ENCODE data around the gene LY86. TPM values are rescaled to one million over a fixed set of nuclear protein-coding genes. Genes with fewer than 3 reads are reported as not detected.
"Not testable (repeated sequence)": the region's sequence is repeated elsewhere in the genome, so short reads cannot be mapped to it uniquely, and the experiment has no call there.

The LY86 gene
- total RNA-seq, 1 donor from 2014 or later: not detected

- Mint-ChIP-seq H3K27me3 (ENCODE audit: low read depth) (no peaks in the 10 kb centered on the region), H3K9me3 (peaks cover 26% of the 10 kb centered on the region), H3K4me3 (no peak overlapping the region), H3K4me1 (peaks cover 11% of the 10 kb centered on the region), H3K36me3 (peaks cover 5% of the 10 kb centered on the region), H3K27ac (no peak overlapping the region)
- no peak for TF ChIP-seq CTCF (IDR thresholded peaks at IDR 0.05; ENCODE audit: unreplicated experiment)
- DNase-seq (ENCODE audit: low spot score in 2 of 2, unreplicated experiment in 2 of 2): no peak
Observed at GRCh38 chr6:6605873-6606272, 17.4 kb downstream of the LY86 start.

- not testable (repeated sequence) for DNase-seq (ENCODE audit: low spot score in 2 of 2, unreplicated experiment in 2 of 2); H3K4me3 Mint-ChIP-seq; H3K27me3 Mint-ChIP-seq (ENCODE audit: low read depth); H3K36me3 Mint-ChIP-seq; H3K4me1 Mint-ChIP-seq; H3K27ac Mint-ChIP-seq
- peaks cover 26% of the 10 kb centered on the region for H3K9me3 Mint-ChIP-seq
Observed at GRCh38 chr6:6606391-6607030, 18.0 kb downstream of the LY86 start.

GRCh38 chr6:6609450-6609849, 20.9 kb downstream of the LY86 start:
- H3K36me3 Mint-ChIP-seq: peaks cover 3% of the 10 kb centered on the region
- peaks cover 2% of the 10 kb centered on the region for H3K27me3 Mint-ChIP-seq (ENCODE audit: low read depth)
- H3K27ac Mint-ChIP-seq: no peak overlapping the region
- no peak for DNase-seq (ENCODE audit: low spot score in 2 of 2, unreplicated experiment in 2 of 2)
- no peak overlapping the region for H3K4me3 Mint-ChIP-seq
- H3K9me3 Mint-ChIP-seq: peaks cover 20% of the 10 kb centered on the region
- peaks cover 6% of the 10 kb centered on the region for H3K4me1 Mint-ChIP-seq
- TF ChIP-seq CTCF (IDR thresholded peaks at IDR 0.05; ENCODE audit: unreplicated experiment): no peak

- TF ChIP-seq CTCF (IDR thresholded peaks at IDR 0.05; ENCODE audit: unreplicated experiment): no peak
- Mint-ChIP-seq H3K4me1 (peaks cover 12% of the 10 kb centered on the region), H3K27ac (no peak overlapping the region), H3K27me3 (ENCODE audit: low read depth) (peaks cover 2% of the 10 kb centered on the region), H3K36me3 (peaks cover 1% of the 10 kb centered on the region), H3K4me3 (no peak overlapping the region), H3K9me3 (peaks cover 14% of the 10 kb centered on the region)
- no peak for DNase-seq (ENCODE audit: low spot score in 2 of 2, unreplicated experiment in 2 of 2)
Observed at GRCh38 chr6:6610031-6610591, 21.6 kb downstream of the LY86 start.

GRCh38 chr6:6611486-6611885, 23.0 kb downstream of the LY86 start:
- H3K4me3 Mint-ChIP-seq: no peak overlapping the region
- H3K36me3 Mint-ChIP-seq: no peaks in the 10 kb centered on the region
- peaks cover 2% of the 10 kb centered on the region for H3K27me3 Mint-ChIP-seq (ENCODE audit: low read depth)
- no peak overlapping the region for H3K27ac Mint-ChIP-seq
- H3K9me3 Mint-ChIP-seq: peaks cover 7% of the 10 kb centered on the region
- no peak for TF ChIP-seq CTCF (IDR thresholded peaks at IDR 0.05; ENCODE audit: unreplicated experiment)
- no peak for DNase-seq (ENCODE audit: low spot score in 2 of 2, unreplicated experiment in 2 of 2)
- H3K4me1 Mint-ChIP-seq: peaks cover 15% of the 10 kb centered on the region

GRCh38 chr6:6612308-6612707, 23.8 kb downstream of the LY86 start:
- no peaks in the 10 kb centered on the region for H3K36me3 Mint-ChIP-seq
- no peak for TF ChIP-seq CTCF (IDR thresholded peaks at IDR 0.05; ENCODE audit: unreplicated experiment)
- peaks cover 20% of the 10 kb centered on the region for H3K4me1 Mint-ChIP-seq
- H3K27me3 Mint-ChIP-seq (ENCODE audit: low read depth): peaks cover 2% of the 10 kb centered on the region
- H3K27ac Mint-ChIP-seq: no peak overlapping the region
- no peak for DNase-seq (ENCODE audit: low spot score in 2 of 2, unreplicated experiment in 2 of 2)
- H3K4me3 Mint-ChIP-seq: no peak overlapping the region
- H3K9me3 Mint-ChIP-seq: peaks cover 7% of the 10 kb centered on the region

- H3K4me1 Mint-ChIP-seq: peaks cover 20% of the 10 kb centered on the region
- H3K27ac Mint-ChIP-seq; H3K36me3 Mint-ChIP-seq; H3K9me3 Mint-ChIP-seq; H3K27me3 Mint-ChIP-seq (ENCODE audit: low read depth); DNase-seq (ENCODE audit: low spot score in 2 of 2, unreplicated experiment in 2 of 2); H3K4me3 Mint-ChIP-seq: not testable (repeated sequence)
Observed at GRCh38 chr6:6613103-6613718, 24.7 kb downstream of the LY86 start.

Data from mesothelial cell of epicardium (in vitro differentiated cells).